Measurements from ENCODE around the gene TMX3. TPM values are rescaled to one million over a fixed set of nuclear protein-coding genes. Genes with fewer than 3 reads are reported as not detected.

TMX3 gene
- total RNA-seq, 2 donors from 2014 or later, result 17.5 to 25.9 TPM

GRCh38 chr18:68640861-68641260 lies 74.0 kb downstream of the TMX3 start:
- H3K27me3 ChIP-seq, result no peaks in the 10 kb centered on the region
- H3K36me3 ChIP-seq (replicated peaks in 1 of 2; ENCODE audit: insufficient read depth in 1 of 2, low read depth in 2 of 2), result no peaks in the 10 kb centered on the region
- H3K4me1 ChIP-seq, result no peaks in the 10 kb centered on the region
- no peak for TF ChIP-seq POLR2A (IDR thresholded peaks at IDR 0.05)
- TF ChIP-seq CTCF (IDR thresholded peaks at IDR 0.05), result no peak
- H3K27ac ChIP-seq, result no peak overlapping the region
- DNase-seq (no peak), ATAC-seq (no peak)
- no peak overlapping the region for H3K4me3 ChIP-seq
- intact Hi-C loops (cut with DNase I), result no loop called here
- H3K9me3 ChIP-seq, result no peaks in the 10 kb centered on the region

DNA sequence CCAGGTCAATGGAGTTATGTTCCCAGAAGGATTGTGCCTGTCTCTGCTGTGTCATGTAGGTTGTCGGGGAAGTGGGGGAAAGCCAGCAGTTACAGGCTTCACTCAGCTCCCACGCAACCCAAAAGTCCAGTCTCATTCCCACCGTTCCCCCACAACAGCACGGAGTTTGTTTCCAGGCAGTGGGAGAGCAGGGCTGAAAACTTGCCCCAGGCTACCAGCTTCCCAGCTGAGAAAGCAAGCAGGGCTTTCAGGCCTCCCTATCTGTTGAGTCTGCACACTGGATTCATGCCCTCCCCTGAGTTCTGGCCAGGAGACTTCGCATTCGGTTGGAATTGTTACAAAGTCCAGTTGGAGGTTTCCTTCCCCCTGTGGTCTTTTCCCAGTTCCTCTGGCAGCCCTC lies 76.3 kb downstream of the TMX3 start:
- Histone ChIP-seq H3K9me3 (no peaks in the 10 kb centered on the region), H3K4me1 (no peaks in the 10 kb centered on the region), H3K36me3 (replicated peaks in 1 of 2; ENCODE audit: insufficient read depth in 1 of 2, low read depth in 2 of 2) (no peaks in the 10 kb centered on the region), H3K27me3 (no peaks in the 10 kb centered on the region), H3K4me3 (no peak overlapping the region), H3K27ac (no peak overlapping the region)
- 75 to 77% methylated on average over 6 of the region's 6 CpGs for WGBS, 2 donors
- intact Hi-C loops (cut with DNase I), result no loop called here
- DNase-seq (no peak), ATAC-seq (no peak)
- TF ChIP-seq CTCF (IDR thresholded peaks at IDR 0.05), result no peak
- no peak for TF ChIP-seq POLR2A (IDR thresholded peaks at IDR 0.05)

DNA sequence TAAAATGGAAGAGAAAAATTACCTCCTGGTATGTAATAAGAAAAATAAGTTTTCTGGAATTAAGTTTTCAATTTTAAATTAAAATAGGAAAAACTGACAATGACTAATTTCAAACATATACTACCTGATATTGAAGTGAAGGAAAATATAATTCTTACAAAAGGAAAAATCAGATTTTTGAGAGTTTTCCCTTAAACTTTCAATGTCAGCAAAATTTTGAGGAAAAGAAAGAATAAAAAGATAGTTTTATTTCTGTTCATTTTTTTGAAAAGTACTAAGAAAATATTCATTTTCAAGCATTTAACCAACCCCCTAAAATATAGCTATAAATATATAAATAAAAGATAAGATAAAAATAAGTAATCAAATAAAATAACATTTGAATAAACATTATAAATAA lies 87.1 kb downstream of the TMX3 start:
- no peak for ATAC-seq
- intact Hi-C loops (cut with DNase I), result no loop called here
- H3K36me3 ChIP-seq (replicated peaks in 1 of 2; ENCODE audit: insufficient read depth in 1 of 2, low read depth in 2 of 2), result no peaks in the 10 kb centered on the region

More for the DNA sequence above, 87.1 kb downstream of the TMX3 start:
- H3K4me1 ChIP-seq, result no peaks in the 10 kb centered on the region
- no peak overlapping the region for H3K27ac ChIP-seq
- H3K9me3 ChIP-seq, result no peaks in the 10 kb centered on the region
- no peaks in the 10 kb centered on the region for H3K27me3 ChIP-seq
- H3K4me3 ChIP-seq, result no peak overlapping the region
- TF ChIP-seq POLR2A (IDR thresholded peaks at IDR 0.05) (no peak), CTCF (IDR thresholded peaks at IDR 0.05) (no peak)
- DNase-seq, result no peak

Other genes with a start within 250 kb of the TMX3 start
- 1 to 10 TPM; 4.9 to 6.3 TPM for gene CCDC102B, start 83.0 kb upstream of the TMX3 start, total RNA-seq